Right lobe of liver (tissue), 4 donors: Measurements from ENCODE around the gene CD63.

ENCODE experiments used
- CTCF ChIP-seq, 4 donors: fragments of 200-600 bp in 3 of 4; fragments of 450-650 bp in 1 of 4; IDR thresholded peaks; one replicate each; pipeline versions ENCODE4 v1.5.1 to v1.8.0; 2016 to 2022; ENCODE audit warnings: antibody characterized with exemption in 4 of 4, mild to moderate bottlenecking in 2 of 4
- POLR2A ChIP-seq: fragments of 450-650 bp; IDR thresholded peaks from one replicate; pipeline ENCODE4 v1.6.1; 2017; ENCODE audit warnings: antibody characterized with exemption, mild to moderate bottlenecking
- donor health status: DM: no; HTN: no; CAD: no.
- donor health status: DM: no; HTN: no; CAD: no.
- donor health status: DM: no; HTN: yes; CAD: no.

- TF ChIP-seq CTCF (IDR thresholded peaks at IDR 0.05) (no peak), POLR2A (no peak)
Measured at GRCh38 chr12:55736076-55736475, 7.3 kb upstream of the CD63 start.
